Karpas-422 (cell line): ENCODE measurements around the gene MCHR1. TPM values are rescaled to one million over a fixed set of nuclear protein-coding genes. Genes with fewer than 3 reads are reported as not detected.

ENCODE experiments used
- DNase-seq: peaks from one replicate; pipeline ENCODE4 v3.0.0-alpha.2; 2015
- H2AFZ ChIP-seq: fragments of 200-600 bp; sonication (generic); 2 replicates; pipeline ENCODE4 v1.6.1; 2014; ENCODE audit warnings: antibody characterized with exemption, low read length, mixed read lengths
- H3K27ac ChIP-seq: fragments of 200-600 bp; sonication (generic); 2 replicates; pipeline ENCODE4 v1.5.1; 2014; ENCODE audit warnings: mild to moderate bottlenecking, low read length, moderate library complexity
- H3K27me3 ChIP-seq: fragments of 200-600 bp; sonication (generic); 2 replicates; pipeline ENCODE4 v1.6.1; 2014; ENCODE audit warnings: low read length, mixed read lengths
- H3K36me3 ChIP-seq: fragments of 200-600 bp; sonication (generic); 2 replicates; pipeline ENCODE4 v1.6.1; 2014; ENCODE audit warnings: low read length, mixed read lengths; ENCODE audit not compliant: insufficient read depth
- H3K4me1 ChIP-seq: fragments of 200-600 bp; sonication (generic); 2 replicates; pipeline ENCODE4 v1.6.1; 2014; ENCODE audit warnings: mild to moderate bottlenecking, low read length, mixed read lengths
- H3K4me2 ChIP-seq: fragments of 200-600 bp; sonication (generic); 2 replicates; pipeline ENCODE4 v1.6.1; 2014; ENCODE audit warnings: low read length, low read depth, mild to moderate bottlenecking; ENCODE audit not compliant: poor library complexity, severe bottlenecking
- H3K4me3 ChIP-seq: fragments of 200-600 bp; sonication (generic); 2 replicates; pipeline ENCODE4 v1.5.1; 2014; ENCODE audit warnings: mild to moderate bottlenecking, antibody characterized with exemption, low read length, mixed read lengths
- H3K79me2 ChIP-seq: fragments of 200-600 bp; sonication (generic); 2 replicates; pipeline ENCODE4 v1.6.1; 2014; ENCODE audit warnings: mild to moderate bottlenecking, low read length, mixed read lengths
- H3K9ac ChIP-seq: fragments of 200-600 bp; sonication (generic); 2 replicates; pipeline ENCODE4 v1.6.0; 2014; ENCODE audit warnings: low read length
- H3K9me2 ChIP-seq: fragments of 200-600 bp; sonication (generic), shearing (Covaris generic); replicated peaks from 2 replicates; pipeline ENCODE4 v1.6.0; 2014; ENCODE audit warnings: mild to moderate bottlenecking, low read length, moderate library complexity; ENCODE audit not compliant: insufficient read depth
- H3K9me3 ChIP-seq: fragments of 300-700, 200-600 bp; sonication (generic); 2 replicates; pipeline ENCODE4 v1.6.1; 2014; ENCODE audit warnings: low read length, mixed read lengths
- H4K20me1 ChIP-seq: fragments of 200-600 bp; sonication (generic); 2 replicates; pipeline ENCODE4 v1.6.1; 2014; ENCODE audit warnings: mild to moderate bottlenecking, antibody characterized with exemption, low read length, low read depth; ENCODE audit not compliant: insufficient read depth
- total RNA-seq: library from RNA; depleted of rRNA; stranded (reverse); fragments of >200 nt; shearing (Covaris generic); gene quantifications from 2 replicates; pipeline ENCODE4 v1.2.3, GENCODE V29; 2014; ENCODE audit warnings: low replicate concordance

MCHR1 gene
- total RNA-seq, 1 experiment from 2014 or later: not detected

- Histone ChIP-seq H4K20me1 (no peaks in the 10 kb centered on the region), H3K9ac (no peak overlapping the region), H3K4me3 (no peak overlapping the region), H3K27ac (no peak overlapping the region), H3K79me2 (no peaks in the 10 kb centered on the region), H3K4me2 (no peak overlapping the region), H3K36me3 (no peaks in the 10 kb centered on the region), H3K27me3 (no peaks in the 10 kb centered on the region), H3K4me1 (peaks cover 6% of the 10 kb centered on the region), H3K9me2 (no peaks in the 10 kb centered on the region), H2AFZ (no peak overlapping the region), H3K9me3 (no peaks in the 10 kb centered on the region)
- no peak for DNase-seq
Observed at GRCh38 chr22:40687706-40688105, 8.4 kb downstream of the MCHR1 start.

DNA sequence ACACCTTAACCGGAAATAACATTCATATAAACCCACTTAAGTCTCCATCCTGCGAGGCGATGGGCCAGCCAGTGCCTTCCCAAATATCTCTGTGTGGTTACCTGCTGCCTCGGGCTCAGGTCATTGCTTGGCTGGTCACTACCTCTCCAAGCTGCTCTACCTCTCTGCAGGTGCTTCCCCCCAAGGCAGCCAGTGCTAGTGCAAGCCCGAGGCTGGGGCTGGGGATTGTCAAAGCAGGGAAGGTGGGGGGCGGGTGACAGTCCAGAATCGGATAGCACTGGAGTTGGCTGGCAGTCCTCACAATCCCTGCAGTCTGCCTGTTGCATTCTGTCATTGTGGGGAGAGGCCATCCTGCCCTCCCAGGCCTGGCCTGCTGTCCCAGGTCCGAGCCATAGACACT, 11.1 kb downstream of the MCHR1 start:
- DNase-seq: peak; percentile 31
- H4K20me1 ChIP-seq: no peaks in the 10 kb centered on the region
- H3K27ac ChIP-seq: no peak overlapping the region

DNA sequence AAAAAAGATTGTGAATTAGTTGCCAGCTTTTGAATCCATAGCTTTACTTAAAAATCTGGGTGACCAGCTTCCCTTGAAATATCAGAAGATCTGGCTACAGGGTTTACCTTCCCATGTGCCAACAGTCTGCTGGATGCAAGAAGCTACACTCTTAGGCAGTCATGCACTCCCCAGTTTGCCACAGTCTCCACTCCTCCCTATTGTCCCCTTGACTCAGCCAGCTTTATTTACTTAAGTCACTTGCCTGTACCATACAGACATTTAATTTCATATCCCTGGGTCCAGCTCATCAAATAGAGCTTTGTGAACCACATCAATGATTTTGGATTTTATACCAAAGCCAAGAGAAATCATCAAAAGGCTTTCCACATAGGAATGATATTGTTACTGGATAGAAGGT, 12.2 kb downstream of the MCHR1 start:
- H3K79me2 ChIP-seq: no peaks in the 10 kb centered on the region
- DNase-seq: peak; percentile 39
- no peak overlapping the region for H3K4me2 ChIP-seq
- H3K27ac ChIP-seq: no peak overlapping the region
- no peaks in the 10 kb centered on the region for H3K27me3 ChIP-seq
- H4K20me1 ChIP-seq: no peaks in the 10 kb centered on the region
- no peaks in the 10 kb centered on the region for H3K9me2 ChIP-seq
- no peak overlapping the region for H3K4me3 ChIP-seq
- no peaks in the 10 kb centered on the region for H3K4me1 ChIP-seq
- H3K9me3 ChIP-seq: no peaks in the 10 kb centered on the region
- H3K9ac ChIP-seq: no peak overlapping the region
- H2AFZ ChIP-seq: no peak overlapping the region
- no peaks in the 10 kb centered on the region for H3K36me3 ChIP-seq

More for the DNA sequence above, 11.1 kb downstream of the MCHR1 start:
- no peaks in the 10 kb centered on the region for H3K36me3 ChIP-seq
- H2AFZ ChIP-seq: no peak overlapping the region
- H3K79me2 ChIP-seq: no peaks in the 10 kb centered on the region
- H3K4me2 ChIP-seq: no peak overlapping the region
- no peak overlapping the region for H3K4me3 ChIP-seq
- H3K9me2 ChIP-seq: no peaks in the 10 kb centered on the region
- H3K27me3 ChIP-seq: no peaks in the 10 kb centered on the region
- no peak overlapping the region for H3K9ac ChIP-seq
- H3K9me3 ChIP-seq: no peaks in the 10 kb centered on the region
- no peaks in the 10 kb centered on the region for H3K4me1 ChIP-seq

DNA sequence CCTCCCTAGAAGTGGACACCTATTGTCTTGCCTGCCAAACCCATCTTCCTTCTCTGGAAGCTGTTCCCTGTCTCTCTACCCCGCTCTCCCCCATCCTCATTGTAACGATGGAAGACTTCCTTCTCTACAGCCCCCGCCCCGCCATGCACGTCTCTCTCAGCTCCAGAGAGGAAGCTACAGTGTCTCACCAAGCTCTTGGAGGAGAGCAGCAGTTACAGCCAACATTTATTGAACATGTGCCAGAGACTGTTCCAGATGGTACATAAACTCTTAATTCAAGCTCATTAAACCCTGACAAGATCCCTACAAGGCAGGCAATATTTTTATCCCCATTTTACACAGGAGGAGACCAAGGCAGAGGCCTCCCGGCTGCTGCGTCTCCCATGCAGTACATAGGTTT, 15.1 kb downstream of the MCHR1 start:
- Histone ChIP-seq H3K4me3 (no peak overlapping the region), H3K36me3 (no peaks in the 10 kb centered on the region)

GRCh38 chr22:40701274-40701673, 22.0 kb downstream of the MCHR1 start:
- H3K27me3 ChIP-seq: no peaks in the 10 kb centered on the region
- H3K9me3 ChIP-seq: no peaks in the 10 kb centered on the region
- H3K9ac ChIP-seq: no peak overlapping the region
- H3K4me2 ChIP-seq: no peak overlapping the region
- no peak overlapping the region for H3K4me3 ChIP-seq
- no peaks in the 10 kb centered on the region for H3K79me2 ChIP-seq
- no peak for DNase-seq
- no peaks in the 10 kb centered on the region for H3K4me1 ChIP-seq
- H2AFZ ChIP-seq: no peak overlapping the region
- H4K20me1 ChIP-seq: no peaks in the 10 kb centered on the region
- no peaks in the 10 kb centered on the region for H3K36me3 ChIP-seq
- no peaks in the 10 kb centered on the region for H3K9me2 ChIP-seq
- no peak overlapping the region for H3K27ac ChIP-seq

More for the DNA sequence above, 15.1 kb downstream of the MCHR1 start:
- Histone ChIP-seq H2AFZ (no peak overlapping the region), H3K9me2 (no peaks in the 10 kb centered on the region), H3K79me2 (no peaks in the 10 kb centered on the region), H3K9me3 (no peaks in the 10 kb centered on the region), H3K4me2 (no peak overlapping the region), H3K27ac (no peak overlapping the region), H4K20me1 (no peaks in the 10 kb centered on the region), H3K4me1 (no peaks in the 10 kb centered on the region), H3K27me3 (no peaks in the 10 kb centered on the region), H3K9ac (no peak overlapping the region)
- DNase-seq: peak; percentile 32

DNA sequence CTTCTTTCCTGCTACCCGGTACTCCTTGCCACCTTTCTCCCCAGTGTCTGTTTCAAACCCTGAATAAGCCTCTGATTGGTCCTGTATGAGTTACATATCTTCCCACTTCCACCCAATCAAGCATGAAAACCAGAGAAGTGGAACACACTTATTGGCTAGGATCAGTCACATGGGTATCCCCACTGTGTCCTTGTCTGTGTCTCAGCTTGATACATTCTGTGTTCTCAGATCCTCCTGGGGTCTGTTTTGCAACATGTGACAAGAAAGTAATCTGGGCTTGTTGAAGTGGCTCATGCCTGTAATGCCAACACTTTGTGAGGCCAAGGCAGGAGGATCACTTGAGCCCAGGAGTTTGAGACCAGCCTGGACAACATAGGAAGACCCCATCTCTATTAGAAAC, 23.9 kb downstream of the MCHR1 start:
- Histone ChIP-seq H4K20me1 (no peaks in the 10 kb centered on the region), H3K4me1 (no peaks in the 10 kb centered on the region), H2AFZ (no peak overlapping the region), H3K9me3 (no peaks in the 10 kb centered on the region), H3K9ac (no peak overlapping the region), H3K27me3 (no peaks in the 10 kb centered on the region), H3K27ac (no peak overlapping the region), H3K79me2 (no peaks in the 10 kb centered on the region), H3K4me3 (no peak overlapping the region), H3K4me2 (no peak overlapping the region), H3K36me3 (no peaks in the 10 kb centered on the region), H3K9me2 (no peaks in the 10 kb centered on the region)
- peak; percentile 47 for DNase-seq

DNA sequence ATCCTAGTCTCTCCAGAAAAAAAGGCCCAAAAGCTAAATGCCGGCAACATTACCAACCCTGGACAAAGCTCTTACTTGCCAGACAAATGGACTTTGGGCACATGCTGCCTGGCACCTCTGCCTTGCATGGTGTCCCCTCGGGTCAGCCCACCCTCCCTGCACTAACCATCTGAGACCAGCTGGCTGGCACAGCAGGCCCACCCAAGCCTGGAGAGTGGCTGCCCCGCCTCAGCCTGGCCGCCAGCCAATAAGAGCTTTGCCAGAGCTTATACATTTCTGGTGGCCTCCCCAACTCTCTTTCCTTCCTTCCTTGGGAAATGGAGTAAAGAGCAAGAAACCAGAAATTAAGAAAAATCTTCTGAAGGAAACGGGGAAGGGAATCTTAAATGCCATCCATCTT, 24.5 kb downstream of the MCHR1 start:
- no peaks in the 10 kb centered on the region for H3K36me3 ChIP-seq
- H3K4me1 ChIP-seq: no peaks in the 10 kb centered on the region
- no peak for DNase-seq
- H3K9me2 ChIP-seq: no peaks in the 10 kb centered on the region
- no peaks in the 10 kb centered on the region for H3K79me2 ChIP-seq
- no peak overlapping the region for H3K27ac ChIP-seq
- H4K20me1 ChIP-seq: no peaks in the 10 kb centered on the region
- H2AFZ ChIP-seq: no peak overlapping the region
- H3K9me3 ChIP-seq: no peaks in the 10 kb centered on the region
- H3K9ac ChIP-seq: no peak overlapping the region
- no peak overlapping the region for H3K4me3 ChIP-seq
- H3K27me3 ChIP-seq: no peaks in the 10 kb centered on the region
- H3K4me2 ChIP-seq: no peak overlapping the region

DNA sequence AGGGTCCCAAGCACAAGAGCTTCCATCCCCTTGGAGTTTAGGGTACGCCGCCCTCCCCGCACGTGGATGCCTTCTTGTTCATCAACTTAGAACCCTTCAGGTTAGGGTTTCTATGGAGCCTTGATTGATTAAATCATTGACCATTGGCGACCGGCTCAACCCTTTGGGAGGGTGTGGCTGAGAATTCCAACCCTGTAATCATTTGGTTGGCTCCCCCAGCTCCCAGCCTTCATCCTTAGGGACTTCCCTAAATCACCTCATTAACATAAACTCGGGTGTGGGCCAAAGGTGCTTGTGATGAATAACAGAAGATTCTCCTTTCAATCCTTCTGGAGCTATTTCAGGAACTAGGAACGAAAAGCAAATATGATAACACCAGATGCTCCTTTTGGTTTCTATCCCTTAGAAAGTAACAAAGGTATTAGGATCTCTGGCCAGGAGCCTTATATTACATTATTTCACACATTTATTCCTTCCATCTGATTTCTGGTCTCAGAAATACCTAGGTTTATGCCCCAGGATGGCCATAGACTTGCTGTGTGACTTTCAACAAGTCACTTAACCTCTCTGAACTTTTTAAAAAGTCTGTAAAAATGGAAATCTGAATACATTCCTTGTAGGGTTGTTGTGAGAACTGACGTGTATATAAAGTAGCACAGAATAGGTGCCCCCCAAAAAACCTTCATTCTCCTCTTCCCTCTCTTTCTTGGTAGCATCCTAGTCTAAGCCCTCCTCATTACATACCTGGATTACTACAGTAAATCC, 26.8 kb downstream of the MCHR1 start:
- no peaks in the 10 kb centered on the region for H3K27me3 ChIP-seq
- no peak overlapping the region for H2AFZ ChIP-seq
- no peak overlapping the region for H3K4me2 ChIP-seq
- H3K9me3 ChIP-seq: no peaks in the 10 kb centered on the region
- H3K4me1 ChIP-seq: no peaks in the 10 kb centered on the region
- no peaks in the 10 kb centered on the region for H3K36me3 ChIP-seq
- H3K4me3 ChIP-seq: no peak overlapping the region
- DNase-seq: no peak
- H3K27ac ChIP-seq: no peak overlapping the region
- H4K20me1 ChIP-seq: no peaks in the 10 kb centered on the region
- H3K79me2 ChIP-seq: no peaks in the 10 kb centered on the region
- H3K9me2 ChIP-seq: no peaks in the 10 kb centered on the region
- H3K9ac ChIP-seq: no peak overlapping the region
